C4-2B (cell line): ENCODE results near the gene ARHGAP15.

ENCODE experiments used
- CTCF ChIP-seq: fragments of 450-650 bp; conservative IDR thresholded peaks from 2 replicates; pipeline ENCODE4 v1.5.1; 2017; ENCODE audit warnings: mild to moderate bottlenecking
- ZFX ChIP-seq: fragments of 450-650 bp; IDR thresholded peaks from 2 replicates; pipeline ENCODE4 v1.6.1; 2017

GRCh38 chr2:143640826-143641225, 511.6 kb downstream of the ARHGAP15 start:
- TF ChIP-seq CTCF: no peak
- TF ChIP-seq ZFX: no peak
